ENCODE results near the gene RGS3.

The RGS3 gene

DNA sequence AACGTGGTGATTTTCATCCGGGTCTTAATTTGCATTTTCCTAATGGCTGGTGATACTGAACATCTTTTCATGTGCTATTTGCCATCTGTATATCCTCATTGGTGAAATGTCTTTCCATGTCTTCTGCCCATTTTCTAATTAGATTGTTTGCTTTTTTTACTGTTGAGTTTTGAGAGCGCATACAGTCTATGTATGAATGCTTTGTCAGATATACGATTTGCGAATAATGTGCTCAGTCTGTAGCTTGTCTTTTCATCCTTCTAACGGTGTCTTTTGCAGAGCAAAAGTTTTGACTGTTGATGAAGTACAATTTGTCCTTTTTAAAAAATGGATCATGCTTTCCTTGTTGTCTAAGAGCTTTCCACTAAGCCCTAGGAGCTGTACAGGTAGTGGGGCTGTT is 143.0 kb downstream of the RGS3 start:
- no peak for ATAC-seq

DNA sequence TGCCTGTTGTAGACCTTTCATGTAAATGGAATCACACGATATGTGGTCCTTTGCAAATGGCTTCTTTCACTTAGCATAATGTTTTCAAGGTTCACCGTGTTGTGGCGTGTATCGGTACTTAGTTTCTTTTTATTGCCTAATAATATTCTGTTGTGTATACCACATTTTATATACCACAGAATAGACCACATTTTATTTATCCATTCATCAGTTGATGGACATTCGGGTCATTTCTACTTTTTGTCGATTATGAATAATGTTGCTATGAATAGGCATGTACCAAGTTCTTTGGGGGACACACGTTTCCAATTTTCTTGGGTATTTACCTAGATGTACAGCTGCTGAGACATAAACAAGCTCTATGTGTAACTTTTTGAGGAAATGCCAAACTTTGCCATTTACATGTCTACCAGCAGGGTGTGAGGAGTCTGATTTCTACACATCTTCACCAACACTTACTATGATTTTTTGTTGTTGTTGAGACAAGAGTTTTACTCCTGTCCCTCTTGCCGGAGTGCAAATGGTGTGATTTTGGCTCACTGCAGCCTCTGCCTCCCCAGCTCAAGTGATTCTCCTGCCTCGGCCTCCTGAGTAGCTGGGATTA is 144.7 kb downstream of the RGS3 start:
- no peak for ATAC-seq

DNA sequence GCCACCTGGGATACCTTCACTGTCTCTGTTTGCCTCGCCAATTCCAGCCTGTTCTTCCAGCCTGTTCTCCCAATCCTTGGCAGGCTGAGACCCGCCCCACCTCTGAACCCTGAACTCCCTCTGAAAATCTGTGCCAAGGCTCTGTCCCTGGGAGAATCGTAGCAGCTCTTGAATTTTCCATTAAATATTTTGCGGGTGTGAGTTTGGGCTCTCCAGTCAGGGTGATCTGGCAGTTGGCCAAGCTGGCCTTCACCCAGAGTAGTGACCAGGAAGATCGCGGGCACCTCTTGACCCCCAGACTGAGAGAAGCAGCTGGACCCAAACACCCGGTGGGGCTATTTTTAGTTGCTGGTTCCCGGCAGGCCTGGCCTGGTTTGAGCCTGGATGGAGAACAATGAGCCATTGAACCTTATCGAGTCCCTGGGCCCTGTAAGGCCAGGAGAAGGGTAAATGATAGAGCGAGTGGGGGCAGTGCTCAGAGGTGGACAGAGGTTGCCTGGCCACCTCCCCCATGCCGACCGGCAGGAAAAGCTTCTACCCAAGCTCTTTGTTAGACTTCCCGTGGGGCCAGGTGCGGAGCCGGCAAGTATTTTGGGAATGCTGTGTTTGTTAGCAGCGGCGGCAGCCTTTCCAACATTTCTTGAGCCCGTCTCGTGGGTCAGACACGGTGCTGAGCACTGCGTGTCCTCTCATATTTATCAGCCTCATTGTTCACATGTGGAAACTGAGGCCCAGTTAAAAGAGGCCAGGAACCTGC is 146.2 kb downstream of the RGS3 start:
- ATAC-seq, result no peak

DNA sequence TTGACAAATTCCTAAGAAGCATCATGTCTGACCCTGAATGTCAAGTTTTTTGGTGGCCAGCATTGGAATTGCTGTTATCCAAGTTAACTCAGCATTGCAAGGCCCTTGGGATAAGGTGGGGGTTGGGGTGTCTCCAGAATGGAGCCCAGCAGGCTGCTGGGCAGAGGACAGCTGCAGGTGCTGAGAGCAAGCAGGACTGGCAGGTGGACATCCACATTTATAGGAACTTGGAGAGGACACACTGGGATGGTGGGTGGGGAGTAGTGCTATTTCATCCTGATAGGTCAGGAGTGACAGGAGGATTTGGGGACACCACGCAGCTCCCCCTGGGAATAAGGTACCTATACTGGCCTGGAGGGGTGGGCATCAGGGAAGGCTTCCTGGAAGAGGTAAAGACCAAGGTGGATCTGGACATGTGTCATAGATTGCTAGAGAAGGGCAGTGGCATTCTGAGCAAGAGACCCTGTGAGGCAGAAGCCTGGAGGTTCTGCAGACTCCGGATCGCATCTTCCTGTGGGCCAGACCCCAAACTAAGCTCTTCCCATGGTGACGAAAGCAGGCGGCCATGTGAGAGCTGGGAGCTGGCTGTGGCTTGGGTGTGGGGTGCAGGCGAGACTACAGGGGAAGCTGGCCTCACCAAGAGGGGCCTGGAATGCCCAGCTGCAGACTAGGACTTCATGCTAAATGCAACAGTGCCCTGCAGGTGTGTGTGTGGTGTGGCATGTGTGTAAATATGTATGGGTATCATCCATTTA is 148.1 kb downstream of the RGS3 start:
- ATAC-seq, result no peak

DNA sequence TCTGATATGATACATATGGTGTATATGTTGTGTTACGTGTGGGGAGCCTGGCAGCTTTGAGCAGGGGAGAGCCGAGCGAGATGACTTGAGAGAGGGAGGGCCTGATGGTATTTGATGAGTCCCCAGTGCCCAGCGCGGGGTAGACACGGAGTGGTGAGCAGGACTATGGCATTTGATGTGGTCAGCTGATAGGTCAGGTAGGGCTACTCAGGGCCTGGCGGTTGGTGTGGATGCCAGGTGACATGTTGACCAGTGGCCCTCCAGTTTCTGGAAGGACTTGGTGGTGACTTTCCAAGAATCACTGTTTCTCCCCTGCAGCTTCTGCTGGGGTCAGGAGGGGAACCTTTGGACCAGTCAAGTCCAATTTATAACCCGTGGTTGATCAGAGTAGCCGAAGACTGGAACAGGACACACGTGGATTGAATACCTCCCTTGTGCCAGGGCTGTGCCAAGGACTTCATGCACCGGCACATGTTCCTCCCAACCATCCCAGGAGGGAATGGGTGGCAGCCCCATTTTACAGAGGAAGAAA is 148.8 kb downstream of the RGS3 start:
- no peak for ATAC-seq

DNA sequence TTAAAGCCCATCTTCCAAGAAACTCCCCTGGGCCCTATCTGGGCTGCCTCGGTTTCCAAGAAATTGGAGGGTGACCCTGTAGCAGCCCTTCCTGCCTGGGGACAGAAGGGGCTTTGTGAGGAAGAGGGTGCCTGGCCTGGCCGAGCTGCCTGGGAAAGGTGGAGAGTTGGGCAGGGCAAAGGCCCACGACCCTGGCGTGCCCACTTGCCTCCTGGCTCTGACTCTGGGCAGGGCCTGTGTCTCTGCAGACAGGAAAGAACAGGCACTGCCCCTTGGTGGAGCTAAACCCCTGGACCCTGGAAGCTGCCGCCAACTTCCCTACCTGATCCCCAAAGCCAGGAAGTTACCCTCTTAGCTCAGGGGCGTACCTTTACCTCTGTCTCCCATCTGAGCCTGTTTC is 149.3 kb downstream of the RGS3 start:
- ATAC-seq, result no peak

DNA sequence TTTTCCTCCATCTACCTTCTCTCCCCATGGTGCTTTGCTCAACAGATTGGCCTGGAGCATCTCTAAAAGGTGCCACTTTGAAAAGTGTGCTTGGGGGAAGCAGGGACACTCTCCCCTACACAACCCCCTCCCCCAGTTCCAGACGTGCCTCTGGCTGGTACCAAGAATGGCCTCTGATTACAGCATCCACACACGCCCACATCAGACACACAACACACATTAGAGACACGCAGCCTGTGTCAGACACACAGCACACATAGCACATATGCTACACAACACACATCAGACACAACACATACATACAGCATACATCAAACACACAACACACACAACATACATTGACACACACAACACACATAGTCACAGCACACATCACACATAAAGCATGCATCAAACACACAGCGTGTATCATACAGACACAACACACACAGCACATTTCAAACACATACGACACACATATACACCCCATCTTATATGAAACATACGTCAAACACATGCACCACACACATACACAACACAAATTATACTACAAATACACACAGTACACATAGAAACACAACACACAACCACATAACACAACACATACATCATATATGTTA is 150.4 kb downstream of the RGS3 start:
- ATAC-seq, result no peak

DNA sequence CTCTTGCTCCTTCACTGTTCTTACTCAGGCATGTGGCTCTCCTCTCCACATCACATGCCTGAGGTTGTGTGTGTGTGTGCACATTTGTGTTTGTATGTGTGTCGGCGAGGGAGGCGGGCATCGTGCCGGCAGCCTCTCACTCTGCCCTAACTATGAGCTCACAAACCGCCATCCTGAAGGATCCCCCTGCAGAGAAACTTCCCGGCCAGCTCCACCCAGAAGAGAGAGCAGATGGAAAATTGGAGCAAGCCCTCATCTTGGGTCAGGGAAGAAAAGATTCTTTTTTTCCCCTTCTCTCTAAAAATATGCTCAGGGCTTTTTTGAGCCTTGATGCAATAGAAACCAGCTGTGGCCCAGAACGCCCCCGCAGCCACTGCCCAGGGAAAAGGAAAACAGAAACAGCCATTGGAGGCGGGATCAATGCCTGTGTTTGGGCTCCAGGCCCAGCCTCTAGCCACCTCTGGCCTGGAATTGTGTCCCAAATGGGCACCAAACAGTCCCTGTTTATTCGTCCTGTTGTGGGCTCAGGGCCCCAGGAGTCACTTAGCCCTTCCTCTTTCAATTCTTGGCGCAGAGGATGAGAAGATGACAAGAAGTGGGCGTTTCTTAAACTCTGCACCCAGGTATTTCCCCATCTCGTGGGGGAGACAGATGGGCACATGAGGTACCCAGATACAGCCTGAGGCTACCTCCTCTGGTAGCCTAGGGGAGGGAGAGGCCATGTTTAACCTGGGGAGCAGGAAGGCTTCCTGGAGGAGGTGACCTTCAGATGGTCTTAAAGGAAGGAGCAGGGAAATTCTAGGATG is 151.5 kb downstream of the RGS3 start:
- ATAC-seq, result peak in 1 of 2 donors; percentile 15

DNA sequence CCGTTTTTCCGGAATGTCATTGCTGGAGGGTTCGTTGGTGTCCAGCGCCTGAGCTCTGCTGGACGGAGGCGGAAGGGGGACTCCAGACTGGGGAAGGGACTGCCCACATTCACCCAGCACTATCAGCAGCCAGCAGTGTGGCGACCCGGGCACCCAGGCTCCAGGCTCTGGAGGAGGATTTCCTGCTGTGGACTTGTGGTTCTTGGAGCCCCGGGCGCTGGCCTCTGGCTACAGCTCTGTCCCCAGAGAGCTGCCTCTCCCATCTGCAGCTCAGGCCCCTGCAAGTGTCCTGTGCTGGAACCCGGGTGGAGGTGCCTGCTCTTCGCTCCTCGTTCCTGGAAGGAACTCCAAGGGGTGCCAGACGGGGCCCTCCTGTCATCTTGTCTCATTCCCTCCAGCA is 152.6 kb downstream of the RGS3 start:
- ATAC-seq, result no peak

DNA sequence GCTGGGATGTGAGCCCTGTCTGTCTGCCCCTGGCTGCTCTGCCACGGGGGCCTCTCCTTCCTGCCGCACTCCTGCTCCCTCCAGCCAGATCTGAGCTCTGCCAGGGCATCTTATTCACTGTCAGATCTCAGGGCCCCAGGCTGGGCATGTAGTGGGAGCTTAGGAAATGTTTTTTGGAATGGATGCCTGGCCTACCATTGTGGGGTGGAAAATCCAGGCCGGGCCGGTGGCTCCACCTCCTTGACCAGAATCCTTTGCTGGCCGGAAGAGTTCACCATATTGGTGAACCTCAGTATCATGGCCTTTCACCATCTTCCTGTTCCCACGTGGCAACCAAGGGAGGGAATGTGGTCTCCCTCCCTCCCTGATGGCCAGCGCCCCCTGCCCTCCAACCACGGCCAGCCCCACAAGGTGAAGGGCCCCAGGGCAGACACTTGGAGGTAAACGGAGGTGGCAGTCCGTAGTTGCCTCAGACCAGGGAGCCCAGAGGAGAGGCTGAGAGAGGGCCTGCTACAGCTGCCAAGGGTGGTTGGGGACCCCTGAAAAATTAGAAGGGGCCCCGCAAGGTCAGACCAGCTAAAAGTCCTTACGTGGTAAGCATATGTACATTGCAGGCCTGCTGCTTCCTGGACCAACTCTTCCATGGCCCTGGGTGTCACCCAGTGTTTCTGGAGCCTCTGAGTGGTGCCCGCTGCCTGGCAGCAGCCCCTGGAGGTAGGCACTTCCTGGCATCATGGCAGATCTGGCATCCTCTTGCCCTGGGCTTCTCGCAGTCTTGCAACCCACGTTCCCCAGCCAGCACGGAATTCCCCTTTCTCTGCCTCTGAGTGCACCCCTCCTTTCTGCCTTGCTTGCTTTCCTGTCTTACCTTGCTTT is 153.3 kb downstream of the RGS3 start:
- ATAC-seq, result no peak

DNA sequence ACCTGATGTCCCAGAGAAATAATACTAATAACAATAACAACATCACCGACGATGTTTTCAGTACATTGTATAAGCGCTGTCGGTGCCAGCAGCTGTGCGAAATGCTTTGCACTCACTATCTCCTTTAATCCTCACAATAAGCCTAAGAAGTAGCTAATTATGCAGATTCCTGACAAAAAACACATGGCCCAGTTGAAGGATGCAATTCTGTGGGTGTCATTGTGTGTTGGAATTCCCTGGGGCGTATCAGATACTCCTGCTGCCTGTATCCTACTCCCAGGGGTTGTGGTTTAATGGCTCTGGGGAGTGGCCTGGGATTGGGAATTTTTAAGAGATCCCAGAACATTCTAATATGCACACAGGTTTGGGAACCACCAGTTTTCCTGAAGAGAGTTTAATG is 154.0 kb downstream of the RGS3 start:
- ATAC-seq, result no peak

DNA sequence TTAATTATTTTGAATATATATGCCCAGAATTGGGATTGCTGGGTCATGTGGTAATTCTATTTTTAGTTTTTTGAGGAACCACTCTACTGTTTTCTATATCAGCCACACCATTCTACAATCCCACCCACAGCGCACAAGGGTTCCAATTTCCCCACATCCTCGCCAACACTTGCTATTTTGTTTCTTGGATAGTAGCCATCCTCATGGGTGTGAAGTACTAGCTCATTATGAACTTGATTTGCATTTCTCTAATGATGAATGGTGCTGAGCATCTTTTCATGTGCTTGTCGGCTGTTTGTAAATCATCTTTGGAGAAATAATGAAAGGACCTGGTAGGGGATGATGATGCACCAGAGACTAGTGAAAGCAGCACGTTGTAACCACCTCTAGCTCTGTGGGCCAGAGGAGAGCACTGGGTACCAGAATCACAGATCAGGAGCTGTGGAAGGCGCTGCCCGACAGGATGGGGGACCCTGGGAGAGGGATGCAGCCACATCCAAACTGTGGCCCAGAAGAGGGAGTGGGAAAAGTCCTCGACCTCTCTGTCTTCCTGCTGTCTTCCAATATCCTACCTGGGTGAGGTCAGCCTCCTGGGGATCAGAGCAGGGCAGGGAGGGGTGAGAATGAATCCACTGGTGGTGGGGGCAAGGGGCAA is 155.4 kb downstream of the RGS3 start:
- ATAC-seq, result no peak

DNA sequence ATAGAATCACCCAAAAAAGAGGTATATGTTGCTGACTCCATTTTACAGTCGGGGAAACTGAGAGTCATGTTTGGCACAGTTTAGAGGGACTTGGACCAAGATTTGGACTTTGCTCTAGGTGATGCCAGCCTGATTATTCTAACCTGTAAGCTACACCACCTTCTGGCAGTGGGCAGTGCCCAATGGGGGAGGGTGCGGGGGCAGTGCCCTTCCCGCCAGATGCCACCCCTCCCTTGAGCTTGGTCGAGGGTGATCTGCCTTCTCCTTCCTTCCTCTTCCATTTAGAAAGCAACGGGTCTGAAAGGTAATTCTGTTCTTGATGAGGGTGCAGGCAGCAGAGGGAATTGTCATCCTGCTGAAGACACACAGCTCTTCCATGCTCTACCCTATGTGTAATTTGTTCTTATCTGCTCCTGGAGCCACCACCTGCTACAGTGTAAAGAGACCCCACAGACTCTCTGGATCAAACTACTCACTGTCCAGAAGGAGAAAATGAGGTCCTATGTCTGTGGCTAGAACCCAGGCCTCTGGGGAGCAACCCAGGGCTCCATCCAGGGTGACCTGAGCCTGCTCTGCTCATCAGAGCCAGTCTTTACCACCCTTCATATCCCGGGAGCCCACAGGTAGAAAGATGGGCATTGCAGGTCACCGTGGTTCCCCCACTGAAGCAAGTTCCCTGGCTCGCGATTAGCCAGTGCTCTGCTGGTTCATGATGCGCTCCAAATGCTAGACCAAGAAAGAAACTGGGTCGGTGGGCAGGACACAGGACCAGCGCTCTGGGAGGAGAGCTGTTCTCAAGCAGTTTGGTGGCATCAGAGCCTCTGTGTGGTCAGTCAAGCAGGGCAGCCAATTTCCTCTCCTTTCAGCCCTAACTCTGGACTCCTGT is 156.2 kb downstream of the RGS3 start:
- ATAC-seq, result no peak

DNA sequence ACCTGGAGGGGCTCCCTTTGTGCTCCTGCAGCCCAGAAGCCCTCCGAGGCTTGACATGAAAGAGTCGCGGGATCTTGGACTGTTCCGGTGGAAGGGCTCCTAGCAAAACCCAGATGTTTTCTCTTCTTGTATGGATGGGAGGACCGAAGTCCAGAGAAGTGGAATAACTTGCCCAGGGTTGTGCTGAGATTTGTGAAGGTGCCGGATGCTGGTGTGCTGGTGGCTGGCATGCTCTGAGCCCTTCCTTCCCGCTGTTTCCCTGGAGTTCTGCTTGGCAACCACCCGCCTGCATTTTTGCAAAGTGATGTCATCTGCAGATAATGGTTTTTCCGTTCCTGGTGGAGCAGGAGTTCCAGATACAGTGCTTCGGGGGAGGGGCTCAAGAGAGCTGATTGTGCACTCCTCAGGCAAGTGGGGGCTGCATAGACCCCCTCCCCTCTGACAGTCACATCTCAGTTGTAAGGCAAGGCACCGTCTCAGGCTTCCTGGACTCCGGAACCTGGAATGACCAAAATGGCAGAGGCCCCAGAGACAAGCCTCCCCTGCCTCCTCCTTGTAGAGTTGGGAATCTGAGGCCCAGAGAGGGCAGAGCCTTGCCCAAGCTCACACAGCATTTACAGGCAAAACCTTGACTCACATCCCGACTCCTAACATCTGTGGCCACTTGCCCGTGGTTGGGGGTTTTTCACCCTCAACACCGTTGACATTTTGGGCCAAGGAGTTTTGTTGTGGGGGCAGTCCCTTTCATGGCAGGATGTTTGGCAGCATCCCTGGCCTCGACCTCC is 157.0 kb downstream of the RGS3 start:
- no peak for ATAC-seq

DNA sequence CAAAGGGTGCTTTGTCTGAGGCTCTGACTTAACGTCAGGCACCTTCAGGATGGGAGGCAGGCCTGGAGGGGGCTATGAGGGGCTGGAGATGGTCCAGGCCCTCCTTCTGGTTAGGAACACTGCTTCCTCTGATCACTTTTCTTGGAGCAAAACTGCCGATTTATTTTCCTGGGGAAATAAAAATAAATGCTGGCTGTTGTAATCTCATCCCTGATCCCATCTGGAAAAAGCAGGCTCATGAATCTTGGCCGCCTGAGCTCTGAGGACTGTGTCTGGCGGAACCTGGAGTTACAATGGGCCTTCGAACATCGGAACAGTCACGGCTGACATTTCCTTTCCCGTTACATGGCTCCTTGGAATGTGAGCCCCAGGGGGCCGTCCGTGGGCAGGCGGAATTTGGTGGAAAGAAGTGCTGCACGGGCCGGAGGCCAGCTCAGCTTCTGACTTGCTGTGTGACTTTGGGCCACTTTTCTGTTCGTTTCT is 157.8 kb downstream of the RGS3 start:
- ATAC-seq, result no peak

DNA sequence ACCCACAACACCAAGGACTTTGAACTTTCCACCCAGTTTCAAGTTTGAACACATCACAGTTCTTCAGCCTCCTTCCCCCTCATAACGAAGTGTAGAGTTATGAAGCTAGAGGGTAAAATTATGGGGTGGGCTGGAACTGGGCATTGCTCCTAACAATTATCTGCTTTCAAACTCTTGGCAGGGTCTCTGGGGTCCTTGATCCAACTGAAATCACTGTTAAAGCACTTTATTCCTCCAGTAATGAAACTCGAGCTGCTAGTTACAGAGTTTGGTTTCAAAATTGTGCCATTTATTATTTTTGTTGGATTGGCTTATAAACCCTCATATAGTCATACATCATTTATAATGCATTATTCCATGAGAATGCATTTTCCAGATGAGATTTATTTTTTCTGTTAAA is 158.5 kb downstream of the RGS3 start:
- ATAC-seq, result no peak

DNA sequence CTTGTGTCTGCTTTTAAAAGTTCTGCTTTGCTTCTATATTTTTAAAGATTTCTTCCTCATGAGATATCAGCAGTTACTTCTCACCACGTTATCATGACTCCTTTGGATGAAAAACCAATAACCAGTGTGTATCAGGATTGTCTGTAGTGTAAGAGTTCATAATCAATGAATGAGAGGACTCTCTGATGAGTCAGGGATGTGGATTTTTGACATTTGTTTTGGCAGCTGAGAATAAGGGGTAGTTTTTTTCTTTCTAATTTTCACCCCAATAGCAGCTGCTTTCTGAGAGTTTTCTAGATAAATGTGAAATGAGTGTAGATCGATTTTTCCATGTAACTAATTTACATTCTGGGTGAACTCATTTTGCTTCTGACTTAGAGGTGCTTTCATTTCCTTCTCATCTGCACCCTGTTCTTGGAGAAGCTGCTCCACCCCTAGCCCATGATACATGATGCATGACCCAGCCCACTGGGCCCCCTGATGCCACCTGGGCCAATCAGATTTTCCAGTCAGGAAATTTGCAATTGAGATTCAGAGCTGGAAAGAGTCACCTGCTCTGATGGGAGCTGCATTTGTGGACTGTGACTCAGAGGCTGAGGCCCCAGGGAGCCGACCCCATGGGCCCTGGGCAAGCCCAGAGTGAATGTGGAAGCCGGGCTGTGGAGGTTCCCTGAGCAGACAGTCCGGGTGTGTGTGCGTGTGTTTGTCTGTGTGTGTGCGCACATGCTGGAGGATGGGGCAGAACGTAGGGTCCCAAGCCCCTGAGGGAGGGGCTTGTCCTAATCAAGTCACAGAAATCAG is 159.3 kb downstream of the RGS3 start:
- ATAC-seq, result peak; percentile 92 to 94

Data from activated CD4-positive, CD25-positive, alpha-beta regulatory T cell treated with anti-CD3 and anti-CD28 coated beads, Interleukin-2, amount 50 U/mL, for 24 hours (primary cell).